ENCODE data around the gene ATP2B3.

Gene ATP2B3

GRCh38 chrX:153611298-153612095 lies 94.1 kb downstream of the ATP2B3 start:
- no peak for DNase-seq (ENCODE audit: low read depth in 2 of 2)

- DNase-seq (ENCODE audit: low read depth in 2 of 2) = no peak
These were observed 95.0 kb downstream of the ATP2B3 start for GRCh38 chrX:153612413-153612812.

DNA sequence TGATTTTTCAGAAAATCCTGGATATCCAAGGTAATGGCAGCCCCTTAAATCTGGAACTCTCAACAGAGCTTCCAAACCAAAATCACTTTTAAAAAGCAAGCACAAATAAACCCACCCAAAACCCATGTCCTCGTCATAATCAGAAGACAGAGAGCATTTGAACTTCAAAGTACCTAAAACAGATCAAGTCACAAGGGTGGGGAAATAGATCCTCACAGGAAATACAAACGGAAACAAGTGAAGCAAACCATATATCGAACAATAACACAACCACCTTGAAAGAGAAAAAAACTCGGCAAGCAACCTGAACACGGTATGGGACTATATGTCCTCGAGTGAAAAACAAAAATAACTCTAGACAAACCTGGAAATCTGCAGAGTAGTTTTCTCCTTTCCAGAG lies 97.4 kb downstream of the ATP2B3 start:
- no peak for DNase-seq (ENCODE audit: low read depth in 2 of 2)

GRCh38 chrX:153620576-153620975 lies 103.1 kb downstream of the ATP2B3 start:
- DNase-seq (ENCODE audit: low read depth in 2 of 2) = no peak

GRCh38 chrX:153621949-153622598 lies 104.6 kb downstream of the ATP2B3 start:
- DNase-seq (ENCODE audit: low read depth in 2 of 2) = no peak

- no peak for DNase-seq (ENCODE audit: low read depth in 2 of 2)
These were observed 105.3 kb downstream of the ATP2B3 start for GRCh38 chrX:153622661-153623309.

DNA sequence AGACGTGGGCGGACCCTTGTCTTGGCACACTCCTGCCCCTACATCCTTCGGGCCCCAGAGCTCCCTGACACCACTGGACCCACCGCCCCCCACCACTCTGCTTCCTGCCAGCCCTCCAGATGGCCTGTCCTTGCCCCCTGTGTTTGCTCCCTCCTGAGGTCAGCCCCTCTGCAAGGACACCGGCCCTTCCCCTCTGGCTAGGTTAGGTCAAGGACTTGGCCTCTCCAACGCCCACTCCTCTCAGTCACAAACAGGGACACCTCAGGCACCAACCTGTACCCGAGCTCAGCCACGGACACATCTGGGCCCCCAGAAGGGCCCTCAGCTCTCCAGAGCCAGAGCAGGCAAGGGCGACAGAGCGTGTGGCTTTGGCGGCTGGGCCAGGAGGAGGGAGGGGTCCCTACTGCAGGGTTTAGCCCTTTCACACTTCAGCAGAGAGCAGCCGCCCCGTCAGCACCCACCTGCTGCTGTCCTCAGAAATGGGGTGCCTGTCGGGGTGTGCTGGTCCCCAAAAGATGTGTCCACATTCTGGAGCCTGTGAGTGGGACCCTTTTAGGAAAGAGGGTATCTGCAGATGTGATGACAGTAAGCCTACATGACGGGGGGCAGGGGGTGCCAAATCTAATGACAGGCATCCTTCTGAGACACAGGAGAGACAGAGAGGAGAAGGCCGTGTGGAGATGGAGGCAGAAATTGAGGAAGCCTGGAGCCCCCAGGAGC lies 106.0 kb downstream of the ATP2B3 start:
- DNase-seq (ENCODE audit: low read depth in 2 of 2) = no peak

- DNase-seq (ENCODE audit: low read depth in 2 of 2) = no peak
These were observed 107.0 kb downstream of the ATP2B3 start for GRCh38 chrX:153624196-153625091.

DNA sequence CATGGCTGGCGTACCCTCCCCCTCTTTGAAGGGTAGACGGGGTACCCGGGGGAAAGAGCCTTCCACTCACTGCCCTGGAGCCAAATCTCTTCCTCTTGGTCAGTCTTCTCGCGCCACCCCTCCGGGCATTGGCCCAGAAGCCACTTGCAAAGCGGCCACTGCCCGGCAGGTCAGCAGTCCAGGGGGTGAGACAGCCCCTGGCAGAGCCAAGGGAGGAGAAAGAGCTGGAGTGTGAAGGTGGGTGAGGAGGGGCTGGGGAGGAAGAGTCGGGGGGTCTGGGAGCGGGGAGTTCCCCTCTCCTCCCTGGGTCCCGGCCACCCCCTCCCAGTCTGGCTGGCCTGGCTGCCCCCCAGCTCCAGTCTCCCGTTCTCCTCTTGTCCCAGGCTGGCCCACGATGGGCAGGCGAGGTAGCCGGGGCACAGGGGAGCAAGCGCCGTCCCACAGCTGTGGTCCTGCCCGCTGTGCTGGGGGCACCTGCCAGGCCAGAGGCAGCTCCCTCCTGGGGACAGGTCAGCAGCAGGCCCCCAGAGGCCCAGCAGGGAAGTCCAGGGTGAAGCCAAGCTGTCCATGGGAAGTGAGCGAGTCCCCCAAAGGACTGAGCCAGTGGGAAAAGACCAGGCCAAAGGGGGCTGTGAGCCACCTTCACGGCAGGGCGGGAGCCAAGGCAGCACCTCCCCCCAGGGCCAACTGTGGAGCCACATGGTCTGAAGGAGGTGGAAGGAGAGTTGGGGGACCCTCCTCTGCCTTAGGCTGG lies 108.0 kb downstream of the ATP2B3 start:
- DNase-seq (ENCODE audit: low read depth in 2 of 2) = no peak

DNA sequence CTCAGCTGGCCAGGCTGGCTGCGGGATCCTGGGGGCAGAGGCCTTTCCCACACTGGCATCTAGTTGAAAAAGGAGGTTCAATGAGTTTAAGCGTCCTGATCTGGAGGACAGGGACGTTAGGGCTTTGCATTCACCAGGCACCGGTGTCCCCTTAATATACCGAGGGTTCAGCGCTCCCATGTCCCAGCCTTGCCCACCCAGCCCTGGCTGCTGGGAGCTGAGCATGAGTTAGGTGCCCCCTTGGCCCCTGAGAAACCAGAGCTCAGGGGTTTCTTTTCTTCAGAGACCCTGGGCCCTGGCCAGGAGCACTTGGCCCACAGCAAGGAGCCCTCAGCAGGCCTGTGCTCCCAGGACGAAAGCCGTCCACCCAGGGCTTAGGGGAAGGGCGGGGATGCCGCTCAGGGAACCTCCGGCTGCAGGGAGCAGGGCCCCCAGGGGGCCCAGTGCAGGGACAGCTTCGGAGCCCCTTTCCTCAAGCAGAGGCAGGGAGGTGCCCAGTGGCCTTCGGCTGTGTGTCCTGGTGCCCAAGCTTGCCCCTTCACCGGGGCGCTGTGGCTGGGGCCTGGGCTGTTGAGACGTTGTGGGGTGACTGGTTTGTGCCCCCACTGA lies 108.7 kb downstream of the ATP2B3 start:
- DNase-seq (ENCODE audit: low read depth in 2 of 2) = no peak

- no peak for DNase-seq (ENCODE audit: low read depth in 2 of 2)
These were observed 109.6 kb downstream of the ATP2B3 start for GRCh38 chrX:153626863-153627674.

- no peak for DNase-seq (ENCODE audit: low read depth in 2 of 2)
These were observed 110.3 kb downstream of the ATP2B3 start for GRCh38 chrX:153627675-153628111.

DNA sequence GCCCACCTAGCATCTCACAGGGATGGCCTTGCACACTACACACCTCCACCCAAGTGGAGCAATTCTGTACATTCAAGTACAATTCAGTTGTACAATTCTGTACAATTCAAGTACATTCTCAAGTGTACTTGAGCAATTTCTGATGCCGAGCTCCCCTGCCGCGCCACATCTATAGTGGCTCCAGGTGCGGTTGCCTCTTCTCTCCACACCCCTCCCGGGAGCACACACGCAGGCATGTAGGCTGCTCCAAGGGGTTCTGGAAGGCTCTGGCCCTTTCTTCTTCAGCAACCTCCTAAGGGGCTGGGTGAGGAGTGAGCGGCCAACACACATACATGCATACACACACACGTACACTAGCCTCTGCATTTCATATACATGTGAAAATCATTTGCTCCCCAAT lies 110.7 kb downstream of the ATP2B3 start:
- no peak for DNase-seq (ENCODE audit: low read depth in 2 of 2)

GRCh38 chrX:153628665-153629064 lies 111.2 kb downstream of the ATP2B3 start:
- no peak for DNase-seq (ENCODE audit: low read depth in 2 of 2)

GRCh38 chrX:153631346-153631745 lies 113.9 kb downstream of the ATP2B3 start:
- DNase-seq (ENCODE audit: low read depth in 2 of 2) = no peak

- no peak for DNase-seq (ENCODE audit: low read depth in 2 of 2)
These were observed 114.6 kb downstream of the ATP2B3 start for GRCh38 chrX:153631907-153632594.

Data from fibroblast of skin of left quadriceps (primary cell).